ENCODE data around the gene KLHL26.

Gene KLHL26

GRCh38 chr19:18608805-18609716 lies 27.8 kb upstream of the KLHL26 start:
- no peak overlapping the region for H3K4me3 ChIP-seq (ENCODE audit: low read length)
- no peak for DNase-seq (ENCODE audit: low read depth, low spot score)
- H3K4me1 ChIP-seq (ENCODE audit: control insufficient read depth, insufficient read depth, low read length), result peaks cover 17% of the 10 kb centered on the region
- no peaks in the 10 kb centered on the region for H3K9me3 ChIP-seq (ENCODE audit: control insufficient read depth, insufficient read depth, low read length)
- H3K27ac ChIP-seq (ENCODE audit: low read length), result no peak overlapping the region
- no CpG with 5 or more reads among the region's 9 CpGs for WGBS (ENCODE audit: insufficient coverage, insufficient read length)
- no peaks in the 10 kb centered on the region; the same call in 1 of the 2 replicates for H3K36me3 ChIP-seq (ENCODE audit: control insufficient read depth, insufficient read depth, low read length)
- H3K27me3 ChIP-seq (ENCODE audit: control insufficient read depth, insufficient read depth, low read length), result peaks cover 84% of the 10 kb centered on the region

GRCh38 chr19:18609717-18610051 lies 27.1 kb upstream of the KLHL26 start:
- Histone ChIP-seq H3K27me3 (ENCODE audit: control insufficient read depth, insufficient read depth, low read length) (peaks cover 79% of the 10 kb centered on the region), H3K9me3 (ENCODE audit: control insufficient read depth, insufficient read depth, low read length) (no peaks in the 10 kb centered on the region), H3K4me1 (ENCODE audit: control insufficient read depth, insufficient read depth, low read length) (peaks cover 16% of the 10 kb centered on the region), H3K27ac (ENCODE audit: low read length) (no peak overlapping the region), H3K36me3 (ENCODE audit: control insufficient read depth, insufficient read depth, low read length) (no peaks in the 10 kb centered on the region; the same call in 1 of the 2 replicates), H3K4me3 (ENCODE audit: low read length) (no peak overlapping the region)
- no CpG with 5 or more reads among the region's 2 CpGs for WGBS (ENCODE audit: insufficient coverage, insufficient read length)
- no peak for DNase-seq (ENCODE audit: low read depth, low spot score)

GRCh38 chr19:18610245-18610555 lies 26.6 kb upstream of the KLHL26 start:
- no CpG with 5 or more reads among the region's 3 CpGs for WGBS (ENCODE audit: insufficient coverage, insufficient read length)
- H3K4me3 ChIP-seq (ENCODE audit: low read length), result no peak overlapping the region; the same call in 1 of the 2 replicates

GRCh38 chr19:18610556-18611326 lies 26.1 kb upstream of the KLHL26 start:
- Histone ChIP-seq H3K9me3 (ENCODE audit: control insufficient read depth, insufficient read depth, low read length) (no peaks in the 10 kb centered on the region), H3K4me1 (ENCODE audit: control insufficient read depth, insufficient read depth, low read length) (peaks cover 14% of the 10 kb centered on the region), H3K36me3 (ENCODE audit: control insufficient read depth, insufficient read depth, low read length) (no peaks in the 10 kb centered on the region; the same call in 1 of the 2 replicates), H3K4me3 (ENCODE audit: low read length) (peak overlapping the region; percentile 5; the same call in 1 of the 2 replicates), H3K27ac (ENCODE audit: low read length) (no peak overlapping the region), H3K27me3 (ENCODE audit: control insufficient read depth, insufficient read depth, low read length) (peaks cover 68% of the 10 kb centered on the region)
- no CpG with 5 or more reads among the region's 45 CpGs for WGBS (ENCODE audit: insufficient coverage, insufficient read length)
- no peak for DNase-seq (ENCODE audit: low read depth, low spot score)

More at GRCh38 chr19:18610245-18610555, 26.6 kb upstream of the KLHL26 start:
- Histone ChIP-seq H3K36me3 (ENCODE audit: control insufficient read depth, insufficient read depth, low read length) (no peaks in the 10 kb centered on the region; the same call in 1 of the 2 replicates), H3K27ac (ENCODE audit: low read length) (no peak overlapping the region), H3K27me3 (ENCODE audit: control insufficient read depth, insufficient read depth, low read length) (peaks cover 73% of the 10 kb centered on the region), H3K9me3 (ENCODE audit: control insufficient read depth, insufficient read depth, low read length) (no peaks in the 10 kb centered on the region), H3K4me1 (ENCODE audit: control insufficient read depth, insufficient read depth, low read length) (peaks cover 16% of the 10 kb centered on the region)
- no peak for DNase-seq (ENCODE audit: low read depth, low spot score)

- peak overlapping the region; percentile 18; the same call in 1 of the 2 replicates for H3K4me3 ChIP-seq (ENCODE audit: low read length)
- H3K9me3 ChIP-seq (ENCODE audit: control insufficient read depth, insufficient read depth, low read length), result no peaks in the 10 kb centered on the region
- H3K4me1 ChIP-seq (ENCODE audit: control insufficient read depth, insufficient read depth, low read length), result peaks cover 14% of the 10 kb centered on the region
- DNase-seq (ENCODE audit: low read depth, low spot score), result no peak
- H3K27me3 ChIP-seq (ENCODE audit: control insufficient read depth, insufficient read depth, low read length), result peaks cover 63% of the 10 kb centered on the region
- no peak overlapping the region for H3K27ac ChIP-seq (ENCODE audit: low read length)
- WGBS (ENCODE audit: insufficient coverage, insufficient read length), result no CpG with 5 or more reads among the region's 62 CpGs
- no peaks in the 10 kb centered on the region; the same call in 1 of the 2 replicates for H3K36me3 ChIP-seq (ENCODE audit: control insufficient read depth, insufficient read depth, low read length)
Observed at GRCh38 chr19:18611327-18612050, 25.3 kb upstream of the KLHL26 start.

- H3K27me3 ChIP-seq (ENCODE audit: control insufficient read depth, insufficient read depth, low read length), result peaks cover 60% of the 10 kb centered on the region
- WGBS (ENCODE audit: insufficient coverage, insufficient read length), result no CpG with 5 or more reads among the region's 30 CpGs
- no peak for DNase-seq (ENCODE audit: low read depth, low spot score)
Observed at GRCh38 chr19:18612051-18612771, 24.6 kb upstream of the KLHL26 start.

GRCh38 chr19:18612772-18613588 lies 23.8 kb upstream of the KLHL26 start, which contains the start of gene TMEM59L:
Gene TMEM59L, plus strand, starts transcription at chr19:18612870. Its CDS starts 89 bp downstream, at chr19:18612959.
- H3K27ac ChIP-seq (ENCODE audit: low read length), result no peak within 1 kb of the TSS
- no peaks in the 10 kb centered on the region; the same call in 1 of the 2 replicates for H3K36me3 ChIP-seq (ENCODE audit: control insufficient read depth, insufficient read depth, low read length)
- H3K9me3 ChIP-seq (ENCODE audit: control insufficient read depth, insufficient read depth, low read length), result no peaks in the 10 kb centered on the region
- no CpG with 5 or more reads among the region's 70 CpGs for WGBS (ENCODE audit: insufficient coverage, insufficient read length)
- H3K27me3 ChIP-seq (ENCODE audit: control insufficient read depth, insufficient read depth, low read length), result peaks cover 52% of the 10 kb centered on the region
- H3K4me3 ChIP-seq (ENCODE audit: low read length), result peak within 1 kb of the TSS; percentile 77; the same call in 1 of the 2 replicates
- DNase-seq (ENCODE audit: low read depth, low spot score), result no peak
- H3K4me1 ChIP-seq (ENCODE audit: control insufficient read depth, insufficient read depth, low read length), result peaks cover 14% of the 10 kb centered on the region

More at GRCh38 chr19:18612051-18612771, 24.6 kb upstream of the KLHL26 start:
- no peaks in the 10 kb centered on the region; the same call in 1 of the 2 replicates for H3K36me3 ChIP-seq (ENCODE audit: control insufficient read depth, insufficient read depth, low read length)
- H3K4me3 ChIP-seq (ENCODE audit: low read length), result peak overlapping the region; percentile 77; the same call in 1 of the 2 replicates
- H3K27ac ChIP-seq (ENCODE audit: low read length), result no peak overlapping the region
- H3K4me1 ChIP-seq (ENCODE audit: control insufficient read depth, insufficient read depth, low read length), result peaks cover 14% of the 10 kb centered on the region
- H3K9me3 ChIP-seq (ENCODE audit: control insufficient read depth, insufficient read depth, low read length), result no peaks in the 10 kb centered on the region

- Histone ChIP-seq H3K4me3 (ENCODE audit: low read length) (peak overlapping the region; percentile 77; the same call in 1 of the 2 replicates), H3K27ac (ENCODE audit: low read length) (no peak overlapping the region), H3K4me1 (ENCODE audit: control insufficient read depth, insufficient read depth, low read length) (peaks cover 14% of the 10 kb centered on the region), H3K36me3 (ENCODE audit: control insufficient read depth, insufficient read depth, low read length) (no peaks in the 10 kb centered on the region; the same call in 1 of the 2 replicates), H3K27me3 (ENCODE audit: control insufficient read depth, insufficient read depth, low read length) (peaks cover 45% of the 10 kb centered on the region), H3K9me3 (ENCODE audit: control insufficient read depth, insufficient read depth, low read length) (no peaks in the 10 kb centered on the region)
- DNase-seq (ENCODE audit: low read depth, low spot score), result no peak
- WGBS (ENCODE audit: insufficient coverage, insufficient read length), result no CpG with 5 or more reads among the region's 23 CpGs
Observed at GRCh38 chr19:18613589-18614234, 23.1 kb upstream of the KLHL26 start.

Data from iPS DF 6.9 (cell line).